HG02571 (cell line): ENCODE data around the gene MDP1.
A peak's percentile ranks its signal among the peaks of the same experiment; 100 is the strongest.

Experiments used
- ATAC-seq: cut with Tn5 transposase; IDR thresholded peaks from one replicate; pipeline ENCODE4 v1.9.1; 2021; ENCODE audit warnings: mild to moderate bottlenecking, moderate library complexity; ENCODE audit not compliant: unreplicated experiment

The MDP1 gene

DNA sequence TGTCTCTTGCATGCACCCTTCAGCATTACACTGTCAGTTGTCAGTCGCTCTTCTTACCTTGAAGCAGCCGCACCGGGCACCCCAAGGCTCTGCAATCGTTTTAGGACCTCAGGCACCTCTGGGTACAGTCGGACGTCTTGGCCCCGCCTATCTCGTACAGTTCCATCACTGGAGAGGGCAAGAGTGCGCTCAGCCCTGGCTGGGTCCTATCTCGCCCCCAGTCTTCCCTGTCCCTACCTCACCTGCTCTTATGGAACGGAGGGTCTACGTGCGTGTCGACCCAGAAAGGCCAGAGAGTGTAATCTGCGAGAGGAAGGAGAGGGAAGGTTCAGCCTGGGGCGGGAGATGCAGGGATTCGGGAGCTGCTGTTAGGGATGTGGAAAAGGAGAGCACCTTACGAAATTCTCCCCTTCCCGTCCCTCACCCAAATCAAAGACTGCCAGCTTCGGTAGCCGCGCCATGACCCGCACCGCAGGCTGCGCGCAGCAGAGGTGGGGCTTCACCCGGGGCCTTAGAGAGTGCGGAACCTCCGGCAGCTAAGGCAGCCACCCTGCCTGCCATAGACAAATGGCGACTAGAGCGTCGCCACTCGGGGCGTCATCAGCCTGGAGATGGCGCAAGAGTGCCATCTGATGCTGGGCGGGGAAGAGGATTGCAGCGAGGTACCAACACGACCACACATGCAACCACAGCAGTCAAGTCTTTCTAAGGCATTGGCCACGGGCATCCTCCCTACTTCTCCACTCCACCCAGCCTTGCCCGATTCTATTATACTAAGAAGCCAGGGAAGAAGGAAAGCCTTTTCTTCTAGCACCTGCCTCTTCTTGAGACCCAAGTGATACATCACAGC lies at the start of gene MDP1:
Gene MDP1 (minus strand): TSS at position 572 of the 850 bp plus-strand sequence. CDS start 111 bp downstream, at position 461.
- peak; percentile 54 for ATAC-seq

DNA sequence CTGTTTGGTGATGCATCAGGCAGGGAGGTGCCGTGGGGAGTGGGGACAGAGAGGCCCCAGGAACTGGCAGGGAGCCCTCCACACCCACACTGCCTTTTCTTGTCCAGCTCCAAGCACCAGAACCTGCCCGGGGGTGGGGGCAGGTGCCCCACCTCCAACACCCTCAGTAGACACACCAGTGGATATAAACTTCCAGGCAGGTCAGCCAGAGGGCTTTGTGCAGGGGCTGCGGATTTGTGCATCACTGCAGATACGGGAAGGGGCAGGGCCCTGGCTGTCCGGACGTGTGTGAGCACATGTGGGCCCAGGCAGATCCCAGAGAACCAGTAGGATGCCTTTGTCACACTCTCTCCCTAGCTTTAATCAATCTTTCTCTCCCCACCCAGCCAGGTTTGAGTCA lies 48.4 kb upstream of the MDP1 start:
- ATAC-seq, result no peak

DNA sequence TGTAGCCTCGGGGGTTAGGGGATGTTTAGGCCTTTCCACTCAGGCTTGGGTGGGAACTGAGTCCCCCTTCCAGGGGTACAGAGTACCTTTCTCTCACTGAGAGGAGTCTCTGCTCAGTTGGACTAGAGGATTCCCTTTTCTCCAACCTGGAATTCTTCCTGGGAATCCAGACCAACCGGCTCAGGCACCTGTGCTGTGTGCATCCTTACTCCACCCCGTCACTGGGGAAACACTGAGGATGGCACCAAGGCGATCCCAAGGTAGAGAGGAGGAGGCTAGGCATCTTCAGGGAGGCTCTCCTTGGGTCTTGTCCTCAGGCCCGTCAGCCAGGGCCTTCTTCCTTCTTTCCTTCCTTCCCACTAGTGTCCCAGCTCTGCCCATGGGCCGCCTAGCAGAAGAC lies 48.0 kb upstream of the MDP1 start:
- ATAC-seq, result no peak

DNA sequence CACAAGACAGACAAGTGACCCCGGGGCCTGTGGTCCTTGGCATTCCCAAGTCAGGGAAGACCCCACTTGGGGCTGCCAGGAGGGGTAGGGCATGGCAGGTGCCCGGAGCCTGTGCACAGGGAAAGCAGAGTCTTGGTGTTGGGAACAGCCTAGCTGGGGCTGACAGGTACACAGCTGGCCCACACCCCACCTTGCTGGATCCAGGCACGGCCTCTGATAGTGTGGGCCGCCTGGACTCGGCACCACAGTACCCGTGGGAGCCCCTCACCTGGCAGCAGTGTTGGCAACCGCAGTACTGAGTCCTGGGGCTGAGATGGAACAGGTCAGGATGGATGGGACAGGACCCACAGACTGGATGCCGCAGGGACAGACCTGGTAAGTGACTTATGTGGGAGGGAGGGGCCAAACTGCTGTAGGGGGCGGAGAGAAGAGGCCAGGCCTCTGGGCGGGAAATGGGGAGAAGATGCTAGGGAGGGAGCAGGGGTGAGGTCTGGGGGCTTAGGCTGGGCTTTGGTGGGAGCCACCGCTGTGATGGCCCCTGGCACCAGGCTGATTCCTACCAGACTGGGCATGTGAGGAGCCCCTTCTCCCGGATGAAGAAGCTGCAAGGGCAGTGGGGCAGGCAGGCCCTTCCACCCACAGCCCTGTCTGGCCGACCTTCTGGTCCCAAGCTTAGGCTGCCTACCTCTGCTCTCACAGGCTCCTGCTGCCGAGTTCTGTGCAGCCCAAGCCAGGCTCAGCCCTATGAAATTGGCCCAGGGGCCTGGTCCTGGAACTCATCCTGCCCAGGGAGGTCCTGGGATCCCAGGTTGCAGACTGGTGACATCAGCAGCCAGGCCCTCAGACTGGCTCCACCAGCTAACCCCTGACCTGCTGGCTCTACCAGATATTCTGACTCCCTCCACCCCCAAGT lies 47.2 kb upstream of the MDP1 start, which contains the start of gene TGM1:
Gene TGM1 (minus strand): TSS at position 357 of the 913 bp plus-strand sequence. CDS start 825 bp downstream, outside the sequence.
- no peak for ATAC-seq

DNA sequence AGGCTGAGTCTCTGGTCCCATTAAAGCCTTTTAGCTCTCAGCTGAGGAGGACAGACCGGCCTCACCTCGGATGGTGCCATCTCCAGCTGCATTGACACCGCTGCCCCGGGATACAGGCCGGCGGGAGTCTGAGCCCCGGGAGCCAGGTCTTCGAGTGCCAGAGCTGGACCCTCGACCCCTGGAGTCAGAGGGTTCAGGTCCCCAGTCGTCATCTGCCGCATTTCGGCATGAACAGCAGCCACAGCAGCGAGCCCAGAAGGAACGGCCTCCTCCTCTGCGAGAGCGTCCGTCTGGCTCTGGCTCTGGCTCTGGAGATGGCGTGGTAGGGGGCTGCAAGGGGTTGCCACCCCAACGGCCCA lies 46.1 kb upstream of the MDP1 start:
- no peak for ATAC-seq

DNA sequence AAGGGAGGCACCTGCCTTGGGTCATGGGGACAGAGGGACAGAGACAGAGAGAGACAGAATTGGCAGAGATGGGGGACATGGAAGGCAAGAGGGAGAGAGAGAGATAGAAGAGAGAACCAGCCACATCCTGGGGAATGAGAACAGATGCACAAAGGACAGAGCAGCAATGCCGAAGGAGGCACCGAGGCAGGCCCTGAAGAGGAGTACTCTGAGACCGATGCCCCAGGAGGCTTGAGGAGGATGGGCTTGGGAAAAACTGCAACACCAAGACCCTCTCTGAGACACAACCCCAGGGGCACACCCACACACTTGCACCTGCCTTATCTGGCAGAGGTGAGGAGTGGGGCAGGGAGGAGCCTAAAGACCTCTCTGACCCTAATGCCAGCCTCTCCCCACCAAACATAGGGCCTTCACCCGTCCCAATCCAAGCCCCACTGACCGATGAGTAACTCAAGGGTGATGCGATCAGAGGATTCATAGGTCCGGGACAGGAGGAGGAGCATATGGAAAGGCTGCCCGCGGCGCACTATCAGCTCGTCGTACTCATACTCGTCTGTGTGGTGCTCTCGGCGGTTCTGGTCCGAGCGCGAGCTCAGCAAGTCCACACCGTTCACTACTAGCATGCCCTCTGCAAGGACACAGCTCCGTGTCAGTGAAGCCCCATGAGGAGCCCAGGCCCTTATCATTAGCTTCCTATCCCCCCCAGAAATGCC lies 45.5 kb upstream of the MDP1 start:
- ATAC-seq, result no peak

DNA sequence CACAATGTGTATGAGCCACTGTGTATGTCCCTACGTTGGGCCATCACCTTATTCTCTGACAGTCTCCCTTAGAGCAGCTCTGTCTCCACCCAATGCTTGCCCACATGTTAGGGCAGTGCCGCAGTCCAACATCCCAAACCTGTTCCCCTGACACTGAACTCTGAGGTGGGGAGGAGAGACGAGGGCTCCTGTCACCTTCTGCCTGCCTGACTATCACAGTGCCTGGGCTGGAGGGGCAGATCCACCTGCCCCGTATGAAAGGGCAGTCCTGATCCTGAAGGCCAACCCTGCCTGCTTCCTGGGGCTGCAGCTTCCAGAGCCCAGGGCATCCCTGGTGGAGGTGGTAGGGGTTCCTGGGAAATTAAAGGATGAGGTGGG lies 44.9 kb upstream of the MDP1 start:
- ATAC-seq, result no peak

DNA sequence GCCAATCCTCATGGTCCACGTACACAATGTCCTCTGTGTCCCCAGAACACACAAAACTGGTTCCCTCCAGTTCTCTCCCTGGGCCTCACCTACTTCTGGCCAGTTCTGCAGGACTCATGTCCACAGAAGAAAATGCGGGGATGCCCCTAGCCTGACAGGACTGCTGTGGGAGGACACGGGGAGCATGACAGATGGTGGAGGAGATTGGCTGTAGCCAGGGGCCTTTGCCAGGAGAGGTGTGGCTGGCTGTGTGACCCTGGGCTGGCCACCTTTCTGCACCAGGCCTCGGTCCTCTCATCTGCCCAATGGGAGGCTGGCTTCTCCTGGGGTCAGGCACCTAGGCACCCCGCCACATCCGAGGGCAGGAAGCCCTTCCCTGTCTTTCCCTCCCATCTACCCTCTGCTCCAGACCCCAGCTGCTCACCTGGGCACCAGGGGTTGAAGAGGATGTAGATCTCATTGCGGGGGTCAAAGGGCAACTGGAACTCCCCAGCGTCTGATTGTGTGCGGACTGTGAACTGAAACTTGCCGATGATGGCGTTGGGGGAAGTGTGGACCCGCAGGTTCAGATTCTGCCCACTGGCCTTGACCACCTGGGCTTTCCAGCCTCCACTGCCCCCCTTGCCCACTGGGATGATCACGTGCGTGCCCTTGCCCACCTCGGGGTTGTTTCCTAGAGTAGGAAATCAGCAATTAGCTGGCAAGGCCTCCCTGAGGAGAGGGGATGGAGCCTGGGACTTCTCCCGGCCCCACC lies 44.3 kb upstream of the MDP1 start:
- ATAC-seq, result no peak

DNA sequence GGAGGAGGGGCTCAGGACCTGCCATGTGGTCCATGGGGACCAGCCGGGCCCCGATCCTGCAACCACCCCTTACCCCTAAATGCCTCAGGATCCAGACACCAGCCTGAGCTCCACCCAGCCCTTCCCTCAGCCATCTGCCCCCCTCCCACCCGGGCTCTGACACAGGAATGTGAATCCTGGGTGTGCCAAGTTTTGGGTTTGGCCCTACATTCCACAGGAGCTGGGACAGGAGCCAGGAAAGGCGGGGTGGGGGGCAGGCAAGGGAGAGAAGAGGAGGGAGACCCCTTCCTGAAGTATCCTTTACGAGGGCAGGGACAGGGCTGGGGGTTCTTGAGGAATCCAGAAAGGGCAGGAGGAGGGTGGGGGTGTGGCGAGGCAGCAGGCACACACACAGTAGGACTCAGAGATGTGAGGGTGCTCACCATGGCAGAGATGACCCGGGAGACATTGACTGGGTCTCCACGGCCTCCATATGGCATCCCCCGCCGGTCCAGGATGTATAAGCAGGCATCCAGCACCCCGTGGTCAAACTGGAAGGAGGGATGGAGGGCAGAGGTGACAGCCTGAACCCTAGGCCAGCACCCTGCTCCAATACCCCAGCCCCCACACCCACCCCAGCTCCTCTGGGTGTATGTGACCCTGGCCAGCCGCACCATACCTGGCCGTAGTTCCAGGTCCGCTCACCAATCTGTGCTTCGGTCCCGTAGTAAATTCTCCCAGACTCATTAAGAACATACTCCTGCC lies 43.6 kb upstream of the MDP1 start:
- no peak for ATAC-seq

DNA sequence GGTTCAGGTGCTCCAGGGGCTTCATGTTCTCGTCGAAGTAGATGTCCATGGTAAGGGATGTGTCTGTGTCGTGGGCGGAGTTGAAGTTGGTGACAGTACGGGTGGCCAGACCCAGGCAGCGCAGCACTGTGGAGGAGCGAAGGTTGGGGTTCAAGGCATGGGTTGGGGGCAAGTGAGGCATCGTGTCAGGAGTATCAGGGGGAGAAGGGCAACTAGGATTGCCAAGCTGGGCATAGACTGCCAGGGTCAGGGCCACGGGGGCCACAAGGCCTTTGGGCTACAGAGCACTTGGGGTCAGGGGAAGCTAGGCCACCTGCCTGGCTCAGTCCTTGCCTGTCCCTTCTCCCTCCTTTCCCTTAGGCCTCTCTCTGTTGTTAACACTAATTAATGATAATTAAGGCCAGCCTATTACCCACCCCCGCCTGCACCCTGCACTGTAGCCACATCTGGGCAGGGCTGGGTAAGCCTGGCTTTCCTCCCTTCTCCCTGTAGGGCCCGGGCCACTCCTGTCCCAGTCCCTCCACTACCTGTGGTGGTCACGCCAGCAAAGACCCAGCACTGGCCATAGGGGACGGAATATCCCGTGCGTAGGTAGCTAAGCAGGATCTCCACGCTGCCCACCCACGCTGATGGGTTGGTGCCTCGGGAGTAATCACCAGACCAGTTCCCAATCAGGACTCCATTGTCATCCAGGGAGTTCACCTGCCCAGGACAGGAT lies 42.8 kb upstream of the MDP1 start:
- no peak for ATAC-seq

DNA sequence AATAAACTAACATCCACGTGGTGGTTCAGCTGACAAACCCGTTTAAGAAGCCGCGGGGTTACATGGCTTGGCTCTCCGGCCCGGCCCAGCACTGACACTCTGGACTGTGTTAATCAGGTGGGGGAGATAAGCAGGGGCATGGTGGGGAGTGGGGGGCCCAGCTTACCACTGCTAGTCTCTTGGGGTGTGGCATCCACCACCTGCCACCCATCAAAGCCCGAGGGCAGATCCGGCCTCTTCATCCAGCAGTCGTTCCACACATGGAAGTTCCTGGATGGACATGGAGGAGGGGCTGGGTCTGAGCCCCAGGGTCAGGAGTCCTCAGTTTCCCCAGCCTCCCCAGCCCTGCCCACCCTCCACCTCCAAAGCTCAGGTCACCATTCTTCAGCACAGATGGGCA lies 42.3 kb upstream of the MDP1 start:
- ATAC-seq, result no peak

DNA sequence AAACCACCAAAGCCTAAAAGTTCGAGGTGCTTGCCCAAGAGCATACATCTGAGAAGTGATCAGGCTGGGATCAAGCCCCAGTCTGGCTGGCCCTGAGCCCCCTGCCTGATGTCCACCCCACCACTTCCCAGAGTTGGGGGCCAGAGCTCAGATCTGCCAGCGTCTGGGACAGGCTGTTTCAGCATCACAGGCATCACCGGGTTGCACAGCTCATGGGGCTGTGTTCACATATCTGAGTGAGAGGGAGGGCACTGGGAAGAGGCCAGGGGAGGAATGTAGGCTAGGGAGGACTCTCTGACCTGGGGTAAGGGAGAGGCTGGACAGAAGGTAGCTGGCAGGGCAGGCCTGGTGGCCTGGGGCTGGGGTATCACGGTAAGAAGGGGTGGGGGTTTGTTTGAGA lies 41.1 kb upstream of the MDP1 start:
- ATAC-seq, result no peak

DNA sequence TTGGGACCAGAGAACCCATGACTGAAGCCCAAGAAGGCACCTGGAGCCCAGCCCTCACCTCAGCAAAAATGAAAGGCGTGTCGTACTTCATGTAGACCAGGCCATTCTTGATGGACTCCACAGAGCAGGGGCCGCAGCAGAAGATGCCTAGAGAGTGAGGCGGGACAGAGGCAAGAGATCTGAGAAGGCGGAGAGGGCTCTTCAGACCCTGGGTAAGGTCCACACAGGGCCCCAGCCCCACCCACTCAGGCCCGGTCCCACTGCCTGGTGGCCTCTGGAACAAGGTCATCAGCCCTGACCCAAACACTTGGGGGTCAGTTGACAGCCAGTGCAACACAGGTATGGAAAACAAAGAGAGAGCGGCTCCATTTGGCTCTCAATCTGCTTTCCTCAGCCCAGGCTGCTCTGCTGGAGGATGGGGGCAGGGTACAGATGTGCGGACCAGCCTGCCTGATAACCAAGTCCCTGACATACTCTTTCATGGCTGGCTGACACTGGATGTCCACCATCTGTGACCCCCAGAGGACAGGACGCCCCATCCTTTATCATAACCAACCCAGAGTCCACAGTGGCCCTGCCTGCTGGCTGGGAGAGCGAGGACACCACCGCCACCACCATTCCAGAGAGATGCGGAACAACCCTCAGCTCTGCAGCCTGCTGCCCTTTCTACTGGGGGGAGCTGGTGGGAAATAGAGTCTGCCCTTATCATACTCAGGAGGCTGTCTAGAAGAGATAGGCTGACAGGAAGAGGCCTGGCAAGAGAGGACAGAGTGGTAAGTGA lies 40.3 kb upstream of the MDP1 start:
- ATAC-seq, result no peak

DNA sequence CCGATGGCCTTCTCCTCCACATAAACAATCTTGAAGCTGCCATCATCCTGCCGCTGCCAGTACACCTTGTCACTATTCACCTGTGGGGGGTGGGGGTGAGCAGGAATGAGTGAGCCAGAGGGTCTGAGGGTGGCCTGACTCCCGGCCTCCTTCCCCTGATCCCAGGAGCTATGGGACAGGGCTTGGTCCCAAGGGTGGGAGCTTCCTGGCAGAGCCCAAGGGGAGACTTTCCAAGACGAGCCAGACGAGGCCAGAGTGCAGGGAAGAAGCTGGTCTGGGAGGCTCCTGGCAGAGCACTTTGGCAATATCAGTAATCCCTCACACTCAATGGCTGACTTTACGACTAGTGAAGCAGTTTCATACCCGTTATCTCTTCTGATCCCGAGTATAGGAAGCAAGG lies 39.6 kb upstream of the MDP1 start:
- ATAC-seq, result no peak

DNA sequence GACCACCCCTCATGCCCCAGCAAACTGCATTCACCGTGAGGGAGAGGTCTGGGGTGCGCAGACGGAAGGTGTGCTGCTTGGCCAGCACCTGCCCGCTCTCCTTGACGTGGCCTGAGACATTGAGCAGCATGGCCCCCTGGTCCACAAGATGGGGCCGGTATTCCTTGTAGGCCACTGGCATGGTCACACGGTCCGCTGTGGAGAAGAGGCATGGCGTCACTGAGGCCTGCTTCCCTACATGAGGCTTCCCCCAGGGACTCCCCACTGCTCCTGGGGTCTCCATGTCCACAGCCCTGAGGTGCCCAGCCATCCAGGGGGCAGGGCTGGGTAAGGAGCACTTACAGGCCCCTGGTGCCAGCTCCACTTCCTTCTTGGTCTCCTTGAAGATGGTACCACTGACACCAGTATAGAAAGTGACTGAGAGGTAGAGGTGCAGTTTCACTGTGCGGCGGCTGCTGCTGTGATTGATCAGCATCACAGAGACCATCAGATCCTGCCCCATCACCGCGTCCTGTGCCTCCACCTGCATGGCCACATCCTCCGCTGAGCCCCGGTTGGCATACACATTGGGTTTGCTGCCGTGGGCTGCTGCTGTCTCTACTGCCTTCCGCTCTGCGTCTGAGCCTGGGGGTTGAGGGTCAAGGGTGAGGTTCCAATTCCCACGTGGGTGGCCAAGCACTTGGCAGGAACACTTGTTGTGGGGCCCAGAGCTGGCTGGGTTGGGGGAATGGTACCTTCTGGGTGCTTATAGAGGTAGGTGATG lies 38.9 kb upstream of the MDP1 start:
- no peak for ATAC-seq

DNA sequence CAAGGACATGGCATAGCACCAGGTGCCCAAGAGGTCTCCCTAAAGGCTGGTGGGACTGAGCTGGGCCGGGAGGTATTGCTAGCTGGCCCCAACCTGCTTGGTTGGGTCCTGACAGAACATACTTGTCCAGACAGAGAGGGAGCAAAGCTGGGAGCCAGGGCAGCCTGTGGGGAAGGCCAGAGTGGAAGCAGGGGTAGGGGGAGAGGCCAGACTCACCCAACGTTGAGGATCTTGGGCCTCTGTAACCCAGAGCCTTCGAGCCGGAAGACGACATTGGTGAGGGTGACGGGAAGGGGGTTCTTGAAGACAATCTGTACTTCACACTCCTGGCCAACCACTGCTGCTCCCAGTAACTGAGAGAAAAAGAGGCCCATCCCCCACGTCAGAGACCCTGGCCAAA lies 38.1 kb upstream of the MDP1 start:
- no peak for ATAC-seq

DNA sequence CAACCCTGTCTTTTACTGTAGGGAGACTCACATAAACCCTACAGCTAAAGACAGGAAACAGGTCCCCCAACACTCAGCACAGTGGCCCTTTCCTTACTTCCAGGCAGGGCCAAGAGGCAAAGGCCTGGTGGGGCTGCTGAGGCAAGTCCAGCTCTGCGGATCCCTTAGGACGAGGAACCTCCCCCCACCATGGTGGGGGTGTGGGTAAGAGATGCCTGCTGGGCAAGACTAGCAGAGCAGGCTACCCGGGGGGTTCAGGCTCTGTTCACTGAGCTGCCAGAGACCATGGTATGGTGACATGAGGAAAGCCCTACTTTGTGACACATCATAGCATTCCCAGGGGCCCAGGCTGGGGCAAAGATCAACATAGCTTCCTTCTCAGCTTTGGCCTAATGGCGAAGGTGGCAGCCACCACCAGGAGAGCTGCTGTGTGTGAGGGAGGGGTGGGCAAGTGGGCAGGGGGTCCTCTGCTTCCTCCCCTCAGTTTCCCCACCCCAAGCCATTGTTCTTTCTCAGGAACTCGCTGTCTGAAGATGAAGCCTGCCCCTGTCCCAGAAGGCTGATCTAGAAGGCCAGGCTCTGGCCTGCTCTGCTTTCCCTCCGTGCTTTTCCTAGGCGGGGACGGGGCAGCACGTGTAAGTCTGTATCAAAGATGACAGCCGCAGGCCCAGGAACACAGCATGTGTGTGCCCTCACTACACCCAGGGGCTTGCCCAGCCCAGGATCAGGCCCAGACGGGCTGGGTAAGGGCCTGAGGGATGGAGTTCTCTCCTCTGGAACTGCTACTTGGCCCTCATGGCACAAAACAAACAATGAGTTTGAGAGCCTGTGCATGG lies 36.6 kb upstream of the MDP1 start:
- ATAC-seq, result no peak
